ENCODE results near the gene DNASE1L1.
A peak's percentile ranks its signal among the peaks of the same experiment; 100 is the strongest.

Gene DNASE1L1

DNA sequence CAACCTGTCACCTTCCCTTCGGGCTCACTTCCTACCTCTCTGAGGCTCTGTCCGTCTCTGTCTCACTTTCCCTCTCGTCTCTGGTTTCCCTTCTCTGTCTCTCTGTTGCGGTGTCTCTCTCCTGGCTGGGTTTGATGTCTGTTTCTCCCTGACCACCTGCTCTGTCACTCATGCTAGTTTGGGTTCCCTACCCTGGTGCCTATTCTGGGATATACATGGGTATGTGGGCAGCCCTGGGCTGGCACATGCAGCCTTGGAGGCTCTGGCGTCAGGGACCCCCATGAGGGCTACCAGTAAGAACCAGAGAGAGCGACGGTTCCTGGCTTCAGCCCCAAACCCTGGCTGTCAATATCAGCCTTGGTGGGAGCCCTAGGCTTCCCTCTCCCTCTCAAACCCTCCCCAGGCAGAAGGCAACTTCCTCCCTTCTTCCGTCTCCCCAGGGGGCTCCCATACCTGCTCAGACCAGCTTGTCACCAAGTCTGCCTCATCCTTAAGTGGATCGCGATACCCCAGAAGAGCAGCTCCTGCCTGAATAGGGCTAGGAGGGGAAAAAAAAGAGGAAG lies 314 bp downstream of the DNASE1L1 start:
- no peak for TF ChIP-seq CTCF (IDR thresholded peaks at IDR 0.05; ENCODE audit: low read depth, low read length, missing control alignments)
- DNase-seq (ENCODE audit: extremely low read depth, low read depth) = no peak
- H3K4me3 ChIP-seq (replicated peaks; ENCODE audit: low read depth, low read length) = peak overlapping the region; percentile 38

DNA sequence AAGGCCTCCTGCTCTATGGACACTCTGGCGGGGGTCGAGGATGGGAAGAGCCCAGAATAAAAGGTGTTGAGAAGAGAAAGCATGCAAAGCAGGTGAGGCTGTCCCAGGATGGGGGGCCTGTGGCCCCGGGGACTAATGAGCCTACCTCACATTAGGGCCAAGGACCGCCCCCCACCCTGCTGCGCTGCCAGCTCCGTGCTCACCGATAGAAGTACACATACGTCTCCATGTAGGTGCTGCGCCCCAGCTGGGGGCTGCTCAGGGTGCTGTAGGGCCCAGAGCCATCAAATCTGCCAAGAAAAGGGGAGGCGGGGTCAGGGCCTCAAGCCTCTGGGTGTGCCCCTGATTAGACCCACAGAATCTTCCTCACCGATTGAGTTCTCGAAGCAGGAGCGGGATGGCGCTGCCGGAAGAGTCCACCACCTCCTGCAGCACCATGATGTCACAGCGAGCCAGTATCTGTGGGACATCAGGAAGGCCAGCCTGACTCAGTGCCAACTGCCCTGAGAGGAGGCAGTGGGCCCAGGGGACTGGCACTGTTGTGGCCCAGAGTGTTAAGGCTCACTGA lies 4.3 kb downstream of the DNASE1L1 start:
- TF ChIP-seq CTCF (IDR thresholded peaks at IDR 0.05; ENCODE audit: low read depth, low read length, missing control alignments) = no peak
- no peak for DNase-seq (ENCODE audit: extremely low read depth, low read depth)
- no peak overlapping the region for H3K4me3 ChIP-seq (replicated peaks; ENCODE audit: low read depth, low read length)

- no peak overlapping the region for H3K4me3 ChIP-seq (replicated peaks; ENCODE audit: low read depth, low read length)
- no peak for TF ChIP-seq CTCF (IDR thresholded peaks at IDR 0.05; ENCODE audit: low read depth, low read length, missing control alignments)
- DNase-seq (ENCODE audit: extremely low read depth, low read depth) = no peak
These were observed 5.2 kb downstream of the DNASE1L1 start for GRCh38 chrX:154403858-154404257.

GRCh38 chrX:154403192-154403591 lies 5.9 kb downstream of the DNASE1L1 start:
- H3K4me3 ChIP-seq (replicated peaks; ENCODE audit: low read depth, low read length) = no peak overlapping the region
- DNase-seq (ENCODE audit: extremely low read depth, low read depth) = no peak
- TF ChIP-seq CTCF (IDR thresholded peaks at IDR 0.05; ENCODE audit: low read depth, low read length, missing control alignments) = no peak

GRCh38 chrX:154402622-154403127 lies 6.4 kb downstream of the DNASE1L1 start:
- TF ChIP-seq CTCF (IDR thresholded peaks at IDR 0.05; ENCODE audit: low read depth, low read length, missing control alignments) = no peak
- DNase-seq (ENCODE audit: extremely low read depth, low read depth) = no peak
- no peak overlapping the region for H3K4me3 ChIP-seq (replicated peaks; ENCODE audit: low read depth, low read length)

DNA sequence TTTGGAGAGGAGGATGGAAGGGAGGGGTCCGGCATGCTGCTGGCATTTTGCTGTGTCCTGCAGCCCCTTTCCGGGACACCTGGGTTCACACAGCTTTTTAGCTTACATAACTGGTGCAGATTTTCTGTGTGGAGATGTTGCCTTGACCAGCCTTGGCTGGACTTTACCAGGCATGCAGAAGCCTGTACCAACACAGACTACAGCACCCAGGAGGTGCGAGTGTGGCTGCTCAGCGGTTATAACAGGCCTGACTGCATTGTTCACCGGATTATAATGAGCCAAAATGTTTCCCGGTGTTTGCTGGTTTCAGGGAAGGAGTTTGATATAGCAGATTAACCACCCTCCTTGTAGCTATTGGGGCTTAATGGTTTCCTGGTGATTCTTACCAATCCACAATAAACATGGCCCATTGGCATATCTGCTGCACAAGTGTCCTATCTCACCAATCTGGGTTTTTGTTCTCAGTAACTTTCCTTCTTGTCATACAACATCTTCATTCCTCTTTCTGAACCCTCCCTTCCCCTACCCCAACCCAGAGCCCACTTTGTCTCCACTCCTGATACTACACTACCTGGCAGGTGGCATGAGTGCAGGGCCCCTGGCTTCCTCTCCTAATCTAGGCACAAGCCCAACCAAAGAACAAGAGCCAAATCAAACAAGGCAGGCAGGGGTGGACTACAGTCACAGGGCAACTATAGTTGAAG lies 7.0 kb downstream of the DNASE1L1 start:
- TF ChIP-seq CTCF (IDR thresholded peaks at IDR 0.05; ENCODE audit: low read depth, low read length, missing control alignments) = no peak
- no peak overlapping the region for H3K4me3 ChIP-seq (replicated peaks; ENCODE audit: low read depth, low read length)
- DNase-seq (ENCODE audit: extremely low read depth, low read depth) = no peak

All from HFF-Myc (cell line).